Common myeloid progenitor, CD34-positive (primary cell): Measurements from ENCODE around the gene IQGAP2.

Experiments used
- CTCF ChIA-PET: fragments of 350-600 bp; sonication (Branson Sonifier 250); formaldehyde crosslinking; loops from one replicate; lab custom pipeline; 2021; ENCODE audit warnings: antibody characterized with exemption; lab: Charles Lee
- POLR2A ChIA-PET: fragments of 350-600 bp; sonication (Branson Sonifier 250); formaldehyde crosslinking; loops from one replicate; lab custom pipeline; 2021; ENCODE audit warnings: antibody characterized with exemption; lab: Charles Lee
- DNase-seq, 3 donors: peaks; one replicate each; pipeline versions ENCODE4 v3.0.0 to v3.0.0-alpha.2; 2013
- H3K27ac ChIP-seq, 2 experiments: 1 replicate in 1 of 2; 2 replicates in 1 of 2; pipeline ENCODE4 v1.7.0; 2013; ENCODE audit warnings: inconsistent platforms in 2 of 2, low read length in 2 of 2, mild to moderate bottlenecking in 2 of 2, low read depth in 1 of 2, moderate library complexity in 1 of 2; ENCODE audit not compliant: severe bottlenecking in 2 of 2, insufficient read depth in 1 of 2, poor library complexity in 1 of 2
- H3K27me3 ChIP-seq, 5 experiments: replicated peaks in 2 of 5; 1 replicate in 3 of 5; 2 replicates in 2 of 5; pipeline versions ENCODE4 v1.6.1 to v1.7.0; 2013; ENCODE audit warnings: low read length in 4 of 5, mild to moderate bottlenecking in 2 of 5, moderate library complexity in 2 of 5, inconsistent platforms in 1 of 5; ENCODE audit not compliant: insufficient read depth in 5 of 5, control insufficient read depth in 4 of 5
- H3K36me3 ChIP-seq, 4 experiments: 1 replicate in 2 of 4; 2 replicates in 2 of 4; pipeline versions ENCODE4 v1.6.1 to v1.7.0; 2013; ENCODE audit warnings: low read length in 3 of 4, control low read depth in 1 of 4, mild to moderate bottlenecking in 1 of 4; ENCODE audit not compliant: control insufficient read depth in 4 of 4, insufficient read depth in 4 of 4
- H3K4me1 ChIP-seq, 4 experiments: 1 replicate in 3 of 4; 2 replicates in 1 of 4; pipeline versions ENCODE4 v1.6.1 to v1.7.1; 2013; ENCODE audit warnings: low read length in 3 of 4, mild to moderate bottlenecking in 3 of 4, control low read depth in 1 of 4, inconsistent platforms in 1 of 4, moderate library complexity in 1 of 4; ENCODE audit not compliant: control insufficient read depth in 4 of 4, insufficient read depth in 4 of 4; ENCODE audit errors: control extremely low read depth in 1 of 4
- H3K4me3 ChIP-seq, 7 experiments: 1 replicate in 4 of 7; 2 replicates in 3 of 7; pipeline versions ENCODE4 v1.5.1 to v1.7.0; 2013; ENCODE audit warnings: mild to moderate bottlenecking in 7 of 7, low read length in 6 of 7, moderate library complexity in 6 of 7, inconsistent platforms in 2 of 7, low read depth in 2 of 7, control low read depth in 1 of 7; ENCODE audit not compliant: insufficient read depth in 4 of 7, control insufficient read depth in 1 of 7; ENCODE audit errors: extremely low read depth in 1 of 7
- H3K9me3 ChIP-seq, 5 experiments: 1 replicate in 4 of 5; 2 replicates in 1 of 5; pipeline versions ENCODE4 v1.6.1 to v1.7.1; 2013; ENCODE audit warnings: low read length in 4 of 5, mild to moderate bottlenecking in 2 of 5, inconsistent platforms in 1 of 5, low read depth in 1 of 5, moderate library complexity in 1 of 5; ENCODE audit not compliant: control insufficient read depth in 4 of 5, insufficient read depth in 2 of 5; ENCODE audit errors: control extremely low read depth in 1 of 5
- WGBS: methylation state at CpG from one replicate; pipeline ENCODE4 v1.1.5; 2013; ENCODE audit not compliant: insufficient coverage; 5-methylcytosine and 5-hydroxymethylcytosine counted together

Gene IQGAP2

DNA sequence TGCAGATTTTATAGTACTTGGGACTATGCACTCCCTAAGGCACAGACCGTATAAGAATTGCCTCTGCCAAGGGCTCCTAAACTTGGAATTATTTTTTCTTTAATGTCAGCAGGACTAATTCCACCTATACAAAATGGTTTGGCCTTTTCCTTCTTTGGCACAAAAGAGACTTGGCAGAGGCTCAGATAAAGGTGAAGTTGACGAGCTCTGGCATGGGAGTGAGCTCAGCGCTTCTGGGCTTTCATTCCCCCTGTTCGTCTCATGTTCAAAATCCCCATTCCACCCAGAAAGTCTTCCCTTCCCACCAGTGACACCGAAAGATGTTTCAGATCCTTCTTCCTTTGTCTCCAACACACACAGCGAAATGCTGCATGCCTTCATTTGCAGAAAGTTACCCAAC, 158.9 kb downstream of the IQGAP2 start:
- Histone ChIP-seq H3K4me1 (peaks cover 0 to 2% (median under 1%) of the 10 kb centered on the region in 4 experiments), H3K36me3 (peaks cover 10 to 63% (median 41%) of the 10 kb centered on the region in 4 experiments), H3K4me3 (no peak overlapping the region), H3K27me3 (no peaks in the 10 kb centered on the region), H3K27ac (peak overlapping the region in 1 of 2 experiments; percentile 1), H3K9me3 (no peaks in the 10 kb centered on the region)
- POLR2A ChIA-PET: no interaction called here
- WGBS: 93% methylated on average over 3 of the region's 6 CpGs
- no peak for DNase-seq
- CTCF ChIA-PET: interaction anchor here (1.9 to 2.1 kb wide), 2 partner anchors 10 to 21 kb away, joined by 8 read pairs; no protein-coding TSS in a partner anchor

DNA sequence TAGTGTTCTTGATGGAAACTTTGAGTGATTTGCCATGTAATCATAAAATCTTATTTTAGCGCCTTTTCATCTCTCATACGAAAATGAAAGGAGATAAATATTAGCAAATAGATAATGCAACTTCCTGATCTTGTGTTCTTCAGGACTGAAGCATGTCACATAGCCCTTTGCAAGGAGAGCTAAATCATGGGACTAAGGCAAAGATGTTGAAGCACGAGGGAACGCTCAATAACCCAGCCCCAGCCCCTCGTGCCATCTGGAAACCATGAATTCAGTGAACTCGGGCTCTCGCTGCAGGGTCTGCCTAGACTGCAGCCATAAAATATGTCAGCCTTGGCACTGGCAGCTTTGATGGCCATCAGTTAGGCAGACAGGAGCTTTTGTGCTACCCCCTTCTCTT, 161.9 kb downstream of the IQGAP2 start:
- ChIA-PET POLR2A (no interaction called here), CTCF (interaction anchor here (1.4 to 2.3 kb wide), 3 partner anchors 12 to 18 kb away, joined by 3 to 11 read pairs (median 5); no protein-coding TSS in a partner anchor)
- no peak for DNase-seq
- Histone ChIP-seq H3K4me1 (no peaks in the 10 kb centered on the region), H3K9me3 (no peaks in the 10 kb centered on the region), H3K4me3 (no peak overlapping the region), H3K27ac (no peak overlapping the region), H3K36me3 (peaks cover 15 to 61% (median 42%) of the 10 kb centered on the region in 4 experiments), H3K27me3 (no peaks in the 10 kb centered on the region)
- WGBS: 95% methylated on average over 5 of the region's 7 CpGs

DNA sequence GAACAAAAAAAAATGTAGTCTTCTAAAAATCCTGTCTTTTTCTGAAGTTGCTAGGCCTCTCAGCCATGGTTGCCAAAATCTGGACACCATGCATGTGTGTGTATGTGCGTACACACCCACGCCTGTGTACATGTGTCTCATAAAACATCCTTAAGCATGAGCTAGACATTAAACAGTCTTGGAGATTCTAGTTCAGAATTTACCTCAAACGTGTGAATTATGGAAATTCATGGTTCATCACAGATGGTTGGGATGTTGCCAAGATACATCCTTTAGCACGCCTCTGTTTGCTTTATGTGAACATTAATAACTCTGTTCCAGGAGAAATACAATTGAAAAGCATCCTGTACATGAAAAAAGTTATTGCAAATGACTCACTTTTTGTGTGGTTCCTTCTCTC, 167.1 kb downstream of the IQGAP2 start:
- POLR2A ChIA-PET: no interaction called here
- peaks cover 0 to 10% (median 3%) of the 10 kb centered on the region in 4 experiments for H3K4me1 ChIP-seq
- 86% methylated on average over 4 of the region's 4 CpGs for WGBS

DNA sequence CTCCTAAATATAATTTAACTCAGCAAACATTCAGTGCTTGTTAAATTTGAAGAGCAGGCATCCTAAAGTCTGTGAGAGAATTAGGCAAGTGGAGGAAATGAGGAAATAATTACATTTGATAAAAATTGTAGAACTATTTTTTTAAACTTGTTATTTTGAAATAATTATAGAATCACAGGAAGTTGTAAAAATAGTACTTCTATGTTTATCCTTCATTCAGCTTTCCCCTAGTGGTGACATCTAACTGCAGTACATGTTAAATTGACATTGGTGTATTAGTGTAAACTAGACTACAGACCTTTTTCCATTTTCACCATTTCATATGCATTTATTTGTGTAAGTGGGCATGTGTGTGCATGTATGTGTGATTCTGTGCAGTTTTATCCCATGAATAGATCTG, 168.5 kb downstream of the IQGAP2 start:
- no peaks in the 10 kb centered on the region for H3K27me3 ChIP-seq
- peak in 2 of 3 donors; percentile 49 to 55 for DNase-seq
- no peak overlapping the region for H3K4me3 ChIP-seq
- H3K36me3 ChIP-seq: peaks cover 17 to 41% (median 27%) of the 10 kb centered on the region in 4 experiments
- ChIA-PET POLR2A (interaction anchor here (0.6 to 1.0 kb wide), 4 partner anchors 9 to 169 kb away, joined by 3 read pairs; partner anchors contain the start of gene IQGAP2), CTCF (interaction anchor here (0.6 to 2.8 kb wide), 9 partner anchors 9 to 169 kb away, joined by 3 to 35 read pairs (median 4); partner anchors contain the start of gene IQGAP2)
- H3K27ac ChIP-seq: no peak overlapping the region
- H3K4me1 ChIP-seq: peaks cover 0 to 10% (median 3%) of the 10 kb centered on the region in 4 experiments
- H3K9me3 ChIP-seq: no peaks in the 10 kb centered on the region

More for the DNA sequence above, 167.1 kb downstream of the IQGAP2 start:
- Histone ChIP-seq H3K4me3 (no peak overlapping the region), H3K27me3 (no peaks in the 10 kb centered on the region), H3K36me3 (peaks cover 20 to 51% (median 34%) of the 10 kb centered on the region in 4 experiments), H3K27ac (no peak overlapping the region), H3K9me3 (no peaks in the 10 kb centered on the region)
- CTCF ChIA-PET: interaction anchor here (1.5 to 2.8 kb wide), 4 partner anchors 8 to 168 kb away, joined by 5 to 35 read pairs (median 10); partner anchors contain the start of gene IQGAP2
- DNase-seq: no peak

DNA sequence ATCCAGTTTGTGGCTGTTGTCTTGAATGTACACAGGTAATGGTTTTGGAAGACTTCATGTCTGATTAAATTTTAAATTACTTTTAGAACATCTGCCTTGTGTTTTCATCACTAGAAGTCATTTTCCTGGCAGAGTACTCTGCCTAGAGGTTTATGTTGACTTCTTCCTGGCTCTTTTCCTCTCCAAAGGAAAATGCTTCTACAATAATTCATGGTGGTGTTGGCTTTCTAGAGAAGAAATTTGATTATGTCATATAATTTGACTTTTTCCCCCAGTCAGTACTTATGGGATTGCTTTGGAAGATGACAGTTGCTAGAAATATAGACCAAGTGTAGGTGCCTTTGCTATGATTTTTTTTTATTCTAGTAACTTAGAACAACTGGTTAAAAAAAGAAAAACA, 173.4 kb downstream of the IQGAP2 start:
- peaks cover 0 to 24% (median 13%) of the 10 kb centered on the region in 4 experiments for H3K4me1 ChIP-seq
- H3K36me3 ChIP-seq: peaks cover 6 to 35% (median 25%) of the 10 kb centered on the region in 4 experiments
- H3K27ac ChIP-seq: no peak overlapping the region
- ChIA-PET POLR2A (no interaction called here), CTCF (interaction anchor here (1.3 to 2.1 kb wide), 4 partner anchors 12 to 229 kb away, joined by 3 to 10 read pairs (median 5); no protein-coding TSS in a partner anchor)
- H3K4me3 ChIP-seq: no peak overlapping the region
- H3K9me3 ChIP-seq: no peaks in the 10 kb centered on the region
- H3K27me3 ChIP-seq: no peaks in the 10 kb centered on the region
- DNase-seq: no peak

DNA sequence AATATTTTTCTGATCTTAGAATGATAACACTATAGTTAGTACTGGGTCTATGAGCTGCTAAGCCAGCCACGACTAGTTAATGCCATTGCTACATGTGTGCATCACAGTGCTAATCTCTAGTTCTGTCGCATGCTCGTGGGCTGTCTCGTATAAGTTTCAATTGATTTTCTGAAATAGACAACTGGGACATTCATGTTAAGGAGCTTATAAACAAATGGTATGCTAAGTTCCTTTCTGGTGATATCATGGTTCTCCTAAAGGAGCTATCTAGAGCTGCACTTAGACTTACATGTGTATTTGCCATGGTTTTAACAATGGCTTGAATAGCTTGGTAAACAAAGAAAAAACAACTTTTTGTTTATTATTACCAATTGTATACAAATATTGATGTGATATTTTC, 173.9 kb downstream of the IQGAP2 start:
- no peak for DNase-seq
- Histone ChIP-seq H3K36me3 (peaks cover 2 to 31% (median 21%) of the 10 kb centered on the region in 4 experiments), H3K4me3 (no peak overlapping the region), H3K27me3 (no peaks in the 10 kb centered on the region), H3K27ac (no peak overlapping the region), H3K4me1 (peaks cover 0 to 26% (median 14%) of the 10 kb centered on the region in 4 experiments), H3K9me3 (no peaks in the 10 kb centered on the region)
- ChIA-PET CTCF (interaction anchor here (1.0 to 2.1 kb wide), 7 partner anchors 10 to 230 kb away, joined by 3 to 10 read pairs (median 4); no protein-coding TSS in a partner anchor), POLR2A (no interaction called here)
- 98% methylated on average over 4 of the region's 4 CpGs for WGBS
